GM21390 (cell line): ENCODE measurements around the gene PDE2A.

Source experiments
- ATAC-seq: cut with Tn5 transposase; IDR thresholded peaks from one replicate; pipeline ENCODE4 v1.9.1; 2021; ENCODE audit not compliant: unreplicated experiment

The PDE2A gene

GRCh38 chr11:72704783-72705265 lies 30.6 kb upstream of the PDE2A start:
- no peak for ATAC-seq

GRCh38 chr11:72704028-72704782 lies 30.0 kb upstream of the PDE2A start:
- ATAC-seq = no peak

- no peak for ATAC-seq
Measured at GRCh38 chr11:72703267-72704008, 29.2 kb upstream of the PDE2A start.

GRCh38 chr11:72702577-72703241 lies 28.5 kb upstream of the PDE2A start:
- ATAC-seq = no peak

GRCh38 chr11:72702096-72702495 lies 27.9 kb upstream of the PDE2A start:
- ATAC-seq = no peak

- no peak for ATAC-seq
Measured at GRCh38 chr11:72701466-72701865, 27.2 kb upstream of the PDE2A start.

GRCh38 chr11:72700146-72700545 lies 25.9 kb upstream of the PDE2A start:
- no peak for ATAC-seq

- ATAC-seq = no peak
Measured at GRCh38 chr11:72697814-72698213, 23.6 kb upstream of the PDE2A start.

GRCh38 chr11:72696866-72697700 lies 22.9 kb upstream of the PDE2A start:
- ATAC-seq = no peak

- ATAC-seq = no peak
Measured at GRCh38 chr11:72695354-72695753, 21.1 kb upstream of the PDE2A start.

- no peak for ATAC-seq
Measured at GRCh38 chr11:72693271-72693968, 19.2 kb upstream of the PDE2A start.

- ATAC-seq = no peak
Measured at GRCh38 chr11:72692498-72693237, 18.4 kb upstream of the PDE2A start.

GRCh38 chr11:72690166-72690565 lies 15.9 kb upstream of the PDE2A start:
- no peak for ATAC-seq

- no peak for ATAC-seq
Measured at GRCh38 chr11:72688929-72689328, 14.7 kb upstream of the PDE2A start.

- no peak for ATAC-seq
Measured at GRCh38 chr11:72688486-72688885, 14.3 kb upstream of the PDE2A start.

- no peak for ATAC-seq
Measured at GRCh38 chr11:72687326-72687725, 13.1 kb upstream of the PDE2A start.

- ATAC-seq = no peak
Measured at GRCh38 chr11:72686639-72687220, 12.5 kb upstream of the PDE2A start.

- ATAC-seq = no peak
Measured at GRCh38 chr11:72685560-72686480, 11.6 kb upstream of the PDE2A start.
